Measurements from ENCODE around the gene RNF17.

Gene RNF17

DNA sequence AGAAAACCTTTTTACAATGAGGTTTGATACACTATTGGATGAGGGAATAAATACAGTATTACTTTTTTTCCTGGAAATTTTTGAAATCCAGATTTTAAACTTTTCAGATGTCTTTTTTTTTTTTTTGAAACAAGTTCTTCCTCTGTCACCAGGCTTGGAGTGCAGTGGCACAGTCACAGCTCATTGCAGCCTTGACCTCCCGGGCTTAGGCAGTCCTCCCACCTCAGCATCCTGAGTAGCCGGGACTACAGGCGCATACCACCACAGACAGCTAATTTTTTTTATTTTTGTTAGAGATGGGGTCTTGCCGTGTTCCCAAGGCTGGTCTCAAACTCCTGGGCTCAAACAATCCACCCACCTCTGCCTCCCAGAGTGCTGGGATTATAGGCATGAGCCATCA lies 96.8 kb downstream of the RNF17 start:
- DNase-seq: no peak

DNA sequence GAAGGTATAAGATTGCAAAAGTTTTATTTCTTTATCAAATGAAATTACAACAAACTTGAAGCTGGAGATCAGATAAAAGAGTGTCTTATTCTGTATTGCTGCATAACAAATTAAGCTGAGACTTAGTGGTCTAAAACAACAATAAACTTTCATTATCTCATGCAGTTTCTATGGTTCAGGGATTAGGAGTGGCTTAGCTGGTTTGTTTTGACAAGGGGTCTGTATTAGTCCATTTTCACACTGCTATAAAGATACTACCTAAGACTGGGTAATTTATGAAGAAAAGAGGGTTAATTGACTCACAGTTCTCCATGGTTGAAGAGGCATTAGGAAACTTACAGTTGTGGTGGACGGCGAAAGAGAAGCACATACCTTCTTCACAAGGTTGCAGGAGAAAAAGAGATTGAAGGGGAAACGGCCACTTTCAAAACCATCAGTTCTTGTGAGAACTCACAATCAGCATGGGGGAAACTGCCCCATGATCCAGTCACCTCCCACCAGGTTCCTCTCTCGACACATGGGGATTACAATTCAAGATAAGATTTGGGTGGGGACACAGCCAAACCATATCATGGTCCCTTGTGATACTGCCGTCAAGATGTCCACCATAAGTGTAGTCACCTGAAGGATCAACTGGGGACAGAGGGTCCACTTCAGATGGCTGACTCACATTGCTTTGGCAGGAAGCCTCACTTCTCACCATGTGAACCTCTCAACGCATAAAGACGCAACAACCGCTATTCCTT lies 97.8 kb downstream of the RNF17 start:
- no peak for DNase-seq

DNA sequence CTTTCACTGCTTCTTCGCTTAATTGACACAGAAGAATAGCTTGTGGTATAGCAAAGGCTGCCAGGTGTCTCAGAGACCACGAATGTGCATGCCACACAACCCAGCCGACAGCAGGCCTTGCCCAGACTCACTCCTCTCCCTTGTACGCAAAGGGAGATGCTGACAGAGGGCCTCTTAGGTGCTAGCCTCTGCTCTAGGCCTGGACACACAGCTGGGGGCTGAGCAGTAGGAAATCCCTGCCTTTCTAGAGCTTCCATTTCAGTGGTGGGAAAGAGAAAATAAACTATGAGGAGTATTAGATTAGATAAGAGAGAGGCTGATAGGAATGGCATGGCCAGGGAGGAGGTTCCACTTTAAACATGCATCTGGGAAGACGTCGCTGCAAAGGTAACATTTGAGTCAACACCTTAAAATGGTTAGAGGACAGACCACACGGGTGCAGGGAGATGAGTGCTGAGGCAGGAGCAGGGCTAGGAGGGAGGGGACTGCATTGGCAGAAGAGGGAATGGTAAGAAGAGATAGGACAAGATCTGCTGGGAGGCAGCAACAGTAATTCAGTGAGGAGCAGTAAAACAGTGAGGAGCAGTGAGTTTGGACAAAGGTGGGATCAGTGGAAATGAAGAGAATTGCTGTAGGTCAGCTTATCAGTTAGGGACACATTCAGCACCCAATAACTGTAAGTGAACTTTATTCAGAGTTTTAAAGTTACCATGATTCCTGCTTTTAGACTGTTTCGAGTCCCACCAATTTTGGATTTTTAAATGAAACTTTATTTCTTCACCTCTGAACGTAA lies 100.0 kb downstream of the RNF17 start:
- no peak for DNase-seq

DNA sequence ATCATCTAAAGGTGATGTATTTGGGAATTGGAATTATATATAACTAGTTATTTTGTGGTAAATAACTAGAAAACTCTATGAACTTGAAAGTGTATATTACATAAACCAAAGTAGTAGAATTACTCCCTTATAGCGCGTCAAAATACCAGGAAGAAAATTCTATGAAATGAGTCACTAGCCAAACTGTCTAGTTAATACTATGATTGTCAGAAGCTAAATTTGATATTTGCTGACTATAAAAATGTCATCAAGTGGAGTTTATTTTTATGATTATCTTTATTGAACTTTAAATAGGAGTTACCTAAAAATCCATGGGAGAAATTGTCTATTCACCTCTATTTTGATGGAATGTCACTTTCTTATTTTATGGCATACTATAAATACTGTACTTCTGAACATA lies 100.6 kb downstream of the RNF17 start:
- DNase-seq: no peak

DNA sequence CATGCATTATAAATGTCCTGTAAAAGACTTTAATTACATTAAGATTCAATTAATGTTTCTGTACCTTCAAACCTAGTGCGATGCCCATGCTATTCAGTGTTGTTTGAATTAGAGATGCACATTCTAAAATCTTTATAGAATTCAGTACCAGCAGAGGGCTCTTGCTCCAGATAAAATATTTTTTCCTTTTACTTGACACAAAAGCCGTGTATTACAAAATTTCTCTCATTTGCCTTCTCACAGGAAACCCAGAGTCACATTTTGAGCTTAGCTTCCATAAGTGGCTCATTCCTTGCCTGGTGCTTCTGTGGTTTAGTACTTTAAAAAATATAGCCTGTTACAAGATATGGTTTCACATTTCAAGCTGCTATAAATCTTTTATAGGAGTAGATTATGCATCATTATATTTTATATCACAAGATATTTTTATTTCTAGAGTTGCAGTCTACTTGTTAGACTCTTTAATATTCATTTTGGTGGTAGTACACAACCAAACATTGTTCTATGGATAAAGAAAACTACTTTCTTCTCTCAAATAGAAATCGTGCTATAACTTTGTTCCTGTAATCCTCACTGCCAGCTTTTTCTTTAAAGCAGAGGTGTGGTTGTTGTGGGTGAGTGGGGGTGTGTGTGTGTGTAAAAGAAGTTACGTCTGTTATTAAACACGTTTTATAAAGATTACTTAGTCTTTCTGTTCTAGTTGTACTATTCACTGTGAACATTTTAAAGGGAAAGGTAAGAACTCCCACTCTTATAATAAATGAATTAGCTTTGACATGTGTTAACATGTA lies 101.4 kb downstream of the RNF17 start:
- no peak for DNase-seq

DNA sequence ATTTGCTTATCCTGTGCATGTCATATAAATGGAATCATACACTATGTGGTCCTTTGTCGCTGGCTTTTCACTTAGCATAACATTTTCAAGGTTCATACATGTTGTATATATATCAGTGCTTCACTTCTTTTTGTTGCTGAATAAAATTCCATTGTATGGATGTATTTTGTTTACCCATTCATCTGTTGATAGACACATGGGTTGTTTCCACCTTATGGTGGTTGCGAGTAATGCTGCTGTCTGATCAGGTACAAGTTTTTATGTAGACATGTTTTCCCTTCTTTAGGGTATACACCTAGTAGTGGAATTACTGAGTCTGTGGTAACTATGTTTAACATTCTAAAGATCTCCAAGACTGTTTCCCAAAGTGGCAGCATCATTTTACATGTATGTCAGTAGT lies 102.5 kb downstream of the RNF17 start:
- no peak for DNase-seq

DNA sequence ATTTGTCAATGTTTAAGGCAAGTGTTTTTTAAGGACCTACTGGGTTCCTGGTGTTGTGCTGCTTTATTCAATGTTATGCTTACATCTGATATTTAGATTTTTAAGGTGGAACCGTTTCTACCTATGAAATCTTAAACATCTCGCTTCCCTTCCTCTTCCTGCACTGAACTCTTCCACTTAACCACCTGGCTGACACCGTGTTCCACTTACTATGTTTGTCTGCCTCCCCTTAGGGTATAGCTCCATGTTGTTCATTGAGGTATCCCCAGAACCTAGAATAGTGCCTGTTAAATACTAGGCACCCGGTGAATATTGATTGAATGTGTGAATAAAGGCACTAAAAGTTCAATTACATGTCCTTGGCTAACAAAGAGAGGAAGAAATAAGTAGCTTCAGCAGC lies 104.9 kb downstream of the RNF17 start:
- no peak for DNase-seq

DNA sequence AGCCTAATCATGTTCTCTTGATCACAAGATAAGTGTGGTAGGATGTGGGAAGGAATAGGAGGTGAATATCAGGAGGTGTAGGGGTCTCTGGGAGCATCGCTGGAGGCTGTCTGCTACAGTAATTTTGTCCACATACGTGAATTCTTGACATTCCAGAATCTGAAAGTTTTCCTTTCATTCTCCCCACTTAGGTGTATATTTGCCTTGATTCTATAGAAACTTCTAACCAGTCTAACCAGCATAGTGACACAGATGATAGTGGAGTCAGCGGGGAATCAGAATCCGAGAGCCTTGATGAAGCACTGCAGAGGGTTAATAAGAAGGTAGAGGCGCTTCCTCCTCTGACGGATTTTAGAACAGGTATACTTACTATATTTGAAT lies 106.4 kb downstream of the RNF17 start:
- DNase-seq: no peak

DNA sequence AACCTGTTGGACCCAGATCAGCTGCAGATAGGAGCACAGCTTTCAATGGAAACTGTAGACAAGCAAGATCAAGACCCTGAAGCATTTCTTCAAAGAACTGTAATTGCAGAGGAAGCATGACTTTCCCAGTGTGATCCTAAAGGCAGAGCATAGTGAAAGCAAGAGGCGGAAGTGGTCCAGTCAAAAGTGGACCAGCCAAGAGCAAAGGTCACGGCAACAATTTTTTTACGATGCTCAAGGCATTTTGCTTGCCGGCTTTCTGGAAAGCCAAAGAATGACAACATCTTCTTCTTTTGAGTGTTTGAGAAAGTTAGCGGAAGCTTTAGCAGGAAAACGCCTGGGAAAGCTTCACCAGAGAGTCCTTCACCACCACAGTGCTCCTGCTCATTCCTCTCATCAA lies 111.6 kb downstream of the RNF17 start:
- no peak for DNase-seq

DNA sequence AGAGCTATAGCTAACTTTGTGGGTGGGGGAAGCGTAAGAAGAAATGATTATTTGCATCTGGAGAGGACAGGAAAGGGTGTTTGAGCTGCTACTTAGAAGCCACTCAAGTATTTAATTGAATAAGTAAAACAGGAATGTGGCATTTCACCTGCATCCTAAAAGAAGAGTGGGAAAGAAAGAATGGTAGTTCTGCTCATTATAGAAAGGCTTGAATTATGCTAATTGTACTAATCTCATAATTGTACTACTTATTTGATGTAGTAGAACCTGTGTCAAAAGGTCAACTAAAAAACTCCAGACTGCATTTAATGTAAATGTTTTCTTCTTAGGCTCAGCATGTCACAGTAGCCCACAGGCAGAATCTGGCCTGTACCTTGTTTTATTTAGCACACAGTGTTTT lies 113.6 kb downstream of the RNF17 start:
- DNase-seq: no peak

DNA sequence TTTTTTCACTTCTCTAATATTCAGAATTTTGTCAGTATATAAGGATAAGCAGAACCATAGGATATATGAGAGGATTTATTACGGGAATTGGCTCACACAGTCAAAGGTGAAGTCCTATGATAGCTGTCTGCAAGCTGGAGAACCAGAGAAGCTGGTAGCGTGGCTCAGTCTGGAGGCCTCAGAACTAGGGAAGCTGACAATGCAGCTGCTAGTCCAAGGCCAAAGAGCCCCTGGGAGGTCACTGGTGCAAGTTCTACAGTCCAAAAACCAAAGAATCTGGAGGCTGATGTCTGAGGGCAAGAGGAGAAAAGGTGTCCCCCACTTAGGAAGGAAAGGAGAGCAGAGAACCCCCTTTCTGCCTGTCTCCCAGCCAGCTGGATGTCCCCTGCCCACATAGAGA lies 114.4 kb downstream of the RNF17 start:
- no peak for DNase-seq

DNA sequence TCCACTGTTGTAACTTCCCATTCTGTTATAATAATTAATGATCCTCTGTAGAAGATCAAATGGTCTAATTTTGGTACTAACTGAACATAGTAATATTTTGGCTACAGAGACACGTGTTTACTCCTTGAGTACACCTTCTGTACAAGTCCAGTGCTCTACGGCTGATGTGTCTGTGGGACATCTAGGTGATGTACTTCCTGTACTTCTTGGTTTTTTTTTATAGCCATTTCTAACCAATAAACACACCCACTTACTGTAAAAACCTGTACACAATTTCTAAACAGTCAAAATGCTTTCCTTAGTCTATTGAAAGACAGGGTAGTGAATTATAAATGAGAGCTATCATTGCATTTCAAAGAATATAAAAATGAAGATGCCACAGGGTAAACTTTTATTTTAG lies 118.7 kb downstream of the RNF17 start:
- no peak for DNase-seq

DNA sequence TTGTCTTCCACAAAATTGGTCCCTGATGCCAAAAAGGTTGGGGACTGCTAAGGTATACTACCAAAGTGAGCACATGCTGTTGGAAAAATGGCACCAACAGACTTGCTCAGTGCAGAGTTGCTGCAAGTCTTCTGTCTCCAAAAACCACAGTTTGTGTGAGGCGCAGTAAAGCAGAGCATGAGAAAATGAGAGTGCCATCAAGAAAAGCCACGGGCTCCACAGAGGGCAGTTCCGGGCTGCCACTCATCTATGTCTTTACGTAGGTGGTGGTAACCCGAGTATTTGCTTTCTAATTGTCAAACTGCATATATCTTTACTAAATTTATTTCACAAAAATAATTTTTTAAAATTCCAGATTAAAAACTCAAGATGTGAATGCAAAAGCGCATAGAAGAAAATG lies 123.8 kb downstream of the RNF17 start:
- no peak for DNase-seq

DNA sequence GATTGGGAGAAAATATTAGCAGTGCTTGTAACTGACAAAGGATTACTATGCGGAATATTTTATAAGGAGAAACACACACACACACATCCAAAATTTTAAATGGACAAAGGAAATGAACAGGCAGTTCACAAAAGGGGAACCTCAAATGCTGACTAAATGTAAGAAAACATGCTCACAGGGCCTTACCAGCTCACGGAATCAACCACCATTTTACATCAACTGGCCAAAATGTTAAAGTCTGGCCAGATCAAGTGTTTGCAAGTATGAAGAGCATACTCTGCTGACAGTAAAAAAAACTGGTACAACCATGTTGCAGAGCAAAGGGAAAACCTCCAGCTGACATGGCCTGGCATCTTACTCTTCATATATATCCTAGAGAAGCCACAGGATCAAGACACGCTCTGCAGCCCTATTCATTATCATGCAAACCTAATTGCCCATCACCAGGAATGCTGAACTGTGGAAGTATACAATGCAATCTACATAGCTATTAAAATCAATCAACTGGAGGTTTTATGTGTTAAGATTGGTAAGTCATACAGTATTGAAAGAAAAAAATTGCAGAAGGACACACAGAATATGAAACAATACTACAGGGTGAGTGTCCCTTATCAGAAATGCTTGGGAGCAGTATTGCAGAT lies 124.4 kb downstream of the RNF17 start:
- DNase-seq: no peak

DNA sequence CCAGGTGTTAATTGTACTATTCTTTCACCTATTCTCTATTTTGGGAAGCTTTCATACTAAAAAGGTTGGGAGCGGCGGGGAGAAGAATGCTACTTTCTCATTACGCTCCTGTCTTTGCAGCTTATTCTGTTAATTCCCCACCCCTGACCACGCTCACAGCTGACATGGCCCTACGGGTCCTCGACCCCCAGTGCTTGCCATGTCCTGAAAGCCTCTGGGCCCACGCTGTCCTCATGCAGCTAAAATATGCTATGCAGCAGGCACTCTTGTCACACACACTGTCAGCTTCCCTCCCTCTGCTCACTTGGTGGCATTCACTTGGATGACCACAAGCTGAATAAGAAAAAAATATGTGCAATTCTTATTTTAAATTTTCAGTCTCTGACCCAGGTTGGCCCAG lies 126.3 kb downstream of the RNF17 start:
- no peak for DNase-seq

DNA sequence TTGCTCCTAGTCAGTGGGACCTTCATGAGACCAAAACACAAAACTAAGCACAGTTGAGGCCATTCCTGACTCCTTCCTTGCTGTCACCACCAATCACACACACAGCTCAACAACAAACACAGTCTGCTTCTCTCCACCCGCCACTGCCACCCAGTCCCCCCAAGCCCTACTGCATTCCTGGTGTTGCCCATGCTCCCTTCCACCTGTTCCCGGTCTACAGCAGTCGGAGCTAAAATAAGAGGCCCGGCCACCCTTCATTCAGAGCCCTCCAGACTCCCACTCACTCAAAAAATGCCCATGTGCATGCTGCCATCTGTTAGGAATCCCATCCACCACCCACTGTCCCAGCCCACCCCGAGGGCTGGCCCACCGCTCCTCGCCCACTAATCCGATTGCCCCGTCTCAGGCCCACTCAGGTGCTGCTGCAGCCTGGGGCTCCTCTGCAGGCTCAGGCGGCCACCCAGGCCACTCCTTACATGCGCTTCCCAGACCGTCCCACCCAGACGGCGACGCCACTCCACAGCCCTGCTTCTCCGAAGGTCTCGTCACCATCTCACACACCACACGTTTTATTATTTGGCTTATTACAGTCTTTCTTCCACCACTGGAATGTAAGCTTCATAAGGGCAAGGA lies 127.6 kb downstream of the RNF17 start:
- no peak for DNase-seq

DNA sequence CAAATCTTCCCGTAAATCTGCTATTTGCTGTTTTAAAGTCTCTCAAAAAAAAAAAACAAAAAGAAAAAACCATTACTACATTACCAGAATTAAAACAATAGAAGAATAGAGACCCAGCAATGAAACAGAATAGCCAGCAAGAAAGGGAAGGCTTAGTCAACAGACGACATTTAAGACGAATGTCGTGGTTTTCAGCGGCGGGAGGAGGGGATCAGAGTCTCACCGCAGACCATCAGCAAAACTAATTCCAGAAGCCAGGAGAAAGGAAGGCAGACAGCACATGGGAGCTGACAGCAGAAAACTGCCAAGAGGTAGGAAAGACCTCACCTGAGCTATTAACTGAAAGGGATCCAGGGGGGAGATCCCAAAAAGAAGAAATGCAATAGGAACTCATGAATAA lies 128.9 kb downstream of the RNF17 start:
- DNase-seq: no peak

DNA sequence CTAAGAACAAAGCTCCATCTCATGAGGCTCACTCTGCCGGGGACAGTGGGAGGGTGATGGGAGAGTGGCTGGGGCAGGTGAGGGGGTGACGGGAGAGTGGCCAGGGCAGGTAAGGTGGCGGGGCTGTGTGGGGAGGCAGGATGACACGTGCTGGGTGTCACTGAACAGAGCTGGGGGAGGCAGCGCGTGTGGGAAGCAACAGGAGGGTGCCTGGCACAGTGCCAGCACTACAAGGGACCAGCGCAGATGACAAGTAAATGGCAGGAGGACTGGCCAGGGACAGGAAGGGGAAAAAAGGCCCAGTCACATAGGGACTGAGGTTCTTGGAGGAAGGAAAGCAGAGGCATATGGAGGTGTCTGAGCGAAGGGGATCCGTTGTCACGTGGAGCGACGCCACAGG lies 129.9 kb downstream of the RNF17 start:
- DNase-seq: no peak

DNA sequence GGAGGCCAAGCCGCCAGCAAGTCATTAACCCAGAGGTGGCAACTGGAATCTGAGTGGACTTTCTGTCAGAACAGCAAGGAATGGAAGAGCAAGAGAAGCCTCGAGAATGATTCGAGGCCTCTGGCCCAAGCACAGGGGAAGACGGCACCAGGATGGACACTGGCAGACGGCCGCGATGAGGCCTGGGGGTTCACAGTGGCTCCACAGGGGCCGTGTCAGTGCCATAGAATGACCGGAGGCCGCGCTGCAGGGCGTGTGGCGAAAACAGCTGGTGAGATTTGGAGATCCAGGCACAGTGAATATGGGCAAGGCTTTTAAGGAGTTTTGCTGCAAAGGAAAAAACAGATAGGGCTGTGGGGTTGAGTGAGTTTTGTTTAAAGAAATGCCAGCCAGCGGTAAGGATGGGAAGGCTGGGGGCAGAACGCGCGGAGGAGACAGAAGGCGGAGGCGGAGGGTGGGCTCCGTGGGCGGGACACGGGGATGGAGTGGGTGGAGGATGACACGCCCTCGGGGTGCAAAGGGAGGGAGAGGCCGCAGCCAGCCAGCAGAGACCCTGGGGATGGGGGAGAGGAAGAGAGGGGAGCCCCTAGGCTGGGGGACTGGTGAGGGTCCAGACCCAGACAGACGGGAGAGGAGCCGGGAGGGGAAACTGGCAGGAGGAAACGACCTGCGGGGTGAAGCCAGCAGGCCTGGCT lies 130.5 kb downstream of the RNF17 start:
- no peak for DNase-seq

DNA sequence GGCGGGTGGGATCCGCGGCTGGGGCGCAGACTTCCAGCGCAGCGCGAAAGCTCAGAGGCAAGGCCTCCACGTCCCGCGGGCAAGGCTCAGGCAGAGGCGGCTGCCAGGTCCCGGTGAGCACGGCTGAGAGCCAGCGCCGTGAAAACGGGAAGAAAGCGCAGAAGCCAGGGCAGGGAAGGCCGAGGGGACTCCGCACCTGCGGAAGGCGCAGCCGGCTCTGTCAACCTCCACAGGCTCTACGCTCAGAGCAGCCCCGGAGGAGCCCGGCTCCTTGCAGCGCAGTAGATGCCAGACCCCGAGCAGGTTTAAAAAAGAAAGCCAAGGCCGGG lies 131.0 kb downstream of the RNF17 start:
- no peak for DNase-seq

DNA sequence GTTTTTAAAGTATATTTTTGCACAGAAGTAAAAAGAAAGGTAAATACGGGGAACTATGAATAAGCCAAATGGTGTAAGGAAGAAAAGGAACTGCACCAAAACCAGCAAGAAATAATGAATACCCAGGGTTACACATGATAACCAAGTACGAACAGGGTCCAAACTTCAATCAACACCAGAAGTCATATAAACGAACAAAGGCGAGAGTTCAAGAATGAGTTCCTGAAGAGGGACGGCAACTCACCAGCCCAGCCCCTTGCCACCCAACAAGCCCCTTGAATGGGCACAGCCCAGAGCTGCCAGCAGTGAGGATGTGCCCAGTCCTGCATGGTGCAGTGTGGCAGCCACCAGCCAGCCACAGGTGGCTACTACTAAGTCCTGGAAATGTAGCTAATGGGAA lies 132.1 kb downstream of the RNF17 start:
- DNase-seq: no peak

DNA sequence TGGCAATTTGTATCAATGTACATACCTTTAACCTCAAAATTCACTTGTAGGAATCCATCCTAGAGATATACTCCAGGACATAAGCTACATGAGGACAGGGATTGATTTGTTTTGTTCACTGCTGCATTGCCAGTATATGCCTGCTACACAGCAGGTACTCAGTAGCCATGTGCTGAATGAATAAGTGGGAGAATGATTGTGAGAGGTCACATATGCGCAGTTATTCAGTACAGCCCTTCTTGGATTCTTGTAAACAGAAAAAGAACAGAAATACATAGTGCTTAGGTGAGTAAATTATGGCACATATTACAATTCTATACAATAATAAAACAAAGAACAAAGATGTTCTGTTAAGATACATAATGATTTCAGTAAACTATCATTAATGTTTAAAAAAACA lies 133.3 kb downstream of the RNF17 start:
- no peak for DNase-seq
